CD14-positive monocyte (primary cell): ENCODE results near the gene FSD2. TPM values are rescaled to one million over a fixed set of nuclear protein-coding genes. Genes with fewer than 3 reads are reported as not detected.

Experiments
- DNase-seq, 3 donors: peaks; one replicate each; pipeline ENCODE4 v3.0.0-alpha.2; 2011 to 2022
- H2AFZ ChIP-seq: 2 replicates; pipeline ENCODE4 v1.6.0; 2012; ENCODE audit warnings: mild to moderate bottlenecking, low read depth, low read length, inconsistent platforms; ENCODE audit not compliant: insufficient read depth, poor library complexity, severe bottlenecking
- H3K27ac ChIP-seq, 2 donors: 1 replicate in 1 of 2; 2 replicates in 1 of 2; pipeline ENCODE4 v1.5.1; 2012 to 2013; ENCODE audit warnings: low read length in 2 of 2, control low read depth in 1 of 2, inconsistent platforms in 1 of 2, low read depth in 1 of 2, mild to moderate bottlenecking in 1 of 2
- H3K27me3 ChIP-seq, 2 donors: one replicate each; pipeline versions ENCODE4 v1.6.0 to v1.6.1; 2011 to 2013; ENCODE audit warnings: low read length in 2 of 2; ENCODE audit not compliant: control insufficient read depth in 2 of 2, insufficient read depth in 2 of 2
- H3K36me3 ChIP-seq, 2 donors: replicated peaks in 1 of 2; 1 replicate in 1 of 2; 2 replicates in 1 of 2; pipeline versions ENCODE4 v1.5.1 to v1.6.1; 2012 to 2013; ENCODE audit warnings: low read length in 2 of 2, control low read depth in 1 of 2, inconsistent platforms in 1 of 2, mild to moderate bottlenecking in 1 of 2; ENCODE audit not compliant: insufficient read depth in 2 of 2, control insufficient read depth in 1 of 2
- H3K4me1 ChIP-seq, 2 donors: 1 replicate in 1 of 2; 2 replicates in 1 of 2; pipeline versions ENCODE4 v1.5.1 to v1.6.1; 2012 to 2013; ENCODE audit warnings: low read length in 2 of 2, control low read depth in 1 of 2, inconsistent platforms in 1 of 2, mild to moderate bottlenecking in 1 of 2, moderate library complexity in 1 of 2; ENCODE audit not compliant: insufficient read depth in 2 of 2, control insufficient read depth in 1 of 2
- H3K4me2 ChIP-seq: replicated peaks from 2 replicates; pipeline ENCODE3; 2012; ENCODE audit warnings: low read length, moderate library complexity, mild to moderate bottlenecking; ENCODE audit not compliant: poor library complexity, severe bottlenecking; ENCODE audit errors: extremely low read depth
- H3K4me3 ChIP-seq, 3 experiments: fragments of 200-600 bp in 1 of 3; sonication (generic) in 1 of 3; replicated peaks in 1 of 3; 1 replicate in 2 of 3; 2 replicates in 1 of 3; pipeline ENCODE4 v1.5.1; 2011 to 2013; ENCODE audit warnings: low read length in 3 of 3, mild to moderate bottlenecking in 3 of 3, control low read depth in 2 of 3, low read depth in 2 of 3, inconsistent platforms in 1 of 3, moderate library complexity in 1 of 3
- H3K79me2 ChIP-seq: 2 replicates; pipeline ENCODE4 v1.6.0; 2012; ENCODE audit warnings: mild to moderate bottlenecking, control low read depth, inconsistent platforms, low read length, moderate library complexity; ENCODE audit not compliant: insufficient read depth
- H3K9ac ChIP-seq: 2 replicates; pipeline ENCODE4 v1.6.0; 2017; ENCODE audit warnings: low read length, mild to moderate bottlenecking; ENCODE audit not compliant: insufficient read depth, poor library complexity, severe bottlenecking
- H3K9me3 ChIP-seq, 2 donors: replicated peaks in 1 of 2; 1 replicate in 1 of 2; 2 replicates in 1 of 2; pipeline versions ENCODE4 v1.5.1 to v1.6.1; 2012 to 2013; ENCODE audit warnings: low read length in 2 of 2, control low read depth in 1 of 2; ENCODE audit not compliant: control insufficient read depth in 1 of 2, insufficient read depth in 1 of 2
- H4K20me1 ChIP-seq: 2 replicates; pipeline ENCODE4 v1.6.0; 2012; ENCODE audit warnings: mild to moderate bottlenecking, low read length, control low read depth, moderate library complexity; ENCODE audit not compliant: insufficient read depth
- H3K27ac Mint-ChIP-seq, 7 donors: one replicate each; pipeline ENCODE4 v1.8.0; 2020; ENCODE audit warnings: mild to moderate bottlenecking in 7 of 7, mixed read lengths in 7 of 7, moderate library complexity in 6 of 7, inconsistent platforms in 2 of 7
- H3K27me3 Mint-ChIP-seq, 3 donors: one replicate each; pipeline ENCODE4 v1.8.0; 2021 to 2022; ENCODE audit warnings: low read depth in 3 of 3, mild to moderate bottlenecking in 3 of 3, mixed read lengths in 3 of 3, moderate library complexity in 3 of 3, inconsistent platforms in 1 of 3
- H3K36me3 Mint-ChIP-seq, 2 donors: one replicate each; pipeline ENCODE4 v1.8.0; 2020; ENCODE audit warnings: mixed read lengths in 2 of 2, inconsistent platforms in 1 of 2, mild to moderate bottlenecking in 1 of 2
- H3K4me1 Mint-ChIP-seq: one replicate; pipeline ENCODE4 v1.8.0; 2020; ENCODE audit warnings: mild to moderate bottlenecking, mixed read lengths
- H3K4me3 Mint-ChIP-seq, 2 donors: one replicate each; pipeline ENCODE4 v1.8.0; 2020; ENCODE audit warnings: mild to moderate bottlenecking in 2 of 2, mixed read lengths in 2 of 2, moderate library complexity in 1 of 2
- H3K9me3 Mint-ChIP-seq, 7 donors: one replicate each; pipeline ENCODE4 v1.8.0; 2020 to 2022; ENCODE audit warnings: mixed read lengths in 7 of 7, mild to moderate bottlenecking in 6 of 7, moderate library complexity in 6 of 7, inconsistent platforms in 2 of 7
- WGBS: methylation state at CpG from one replicate; pipeline ENCODE4 v1.1.5; 2013; ENCODE audit warnings: missing lambda C conversion rate; ENCODE audit not compliant: insufficient coverage; 5-methylcytosine and 5-hydroxymethylcytosine counted together
- intact Hi-C, 2 donors: fragments of 100-400 bp; cut with micrococcal nuclease; formaldehyde crosslinking; loops; one replicate each; pipeline versions ENCODE4 v1.15.0 to v1.15.1; 2023
- polyA plus RNA-seq, 3 donors: library from polyadenylated mRNA; depleted of rRNA in 1 of 3; unstranded in 2 of 3; stranded (reverse) in 1 of 3; fragments of 300-500 nt in 2 of 3; fragments of >200 nt in 1 of 3; fragmentation: Illumina TruSeq in 2 of 3; gene quantifications; 1 replicate in 2 of 3; 2 replicates in 1 of 3; pipeline ENCODE4 v1.2.3, GENCODE V29; 2012 to 2021
- TF ChIP-seq, protein P1 (sequence below): fragments of 200-600 bp; IDR thresholded peaks from one replicate; pipeline ENCODE4 v1.8.0; 2022; ENCODE audit warnings: antibody characterized with exemption, mild to moderate bottlenecking

FSD2 gene
- polyA plus RNA-seq, 3 donors = 0.09 TPM; not detected in 2

DNA sequence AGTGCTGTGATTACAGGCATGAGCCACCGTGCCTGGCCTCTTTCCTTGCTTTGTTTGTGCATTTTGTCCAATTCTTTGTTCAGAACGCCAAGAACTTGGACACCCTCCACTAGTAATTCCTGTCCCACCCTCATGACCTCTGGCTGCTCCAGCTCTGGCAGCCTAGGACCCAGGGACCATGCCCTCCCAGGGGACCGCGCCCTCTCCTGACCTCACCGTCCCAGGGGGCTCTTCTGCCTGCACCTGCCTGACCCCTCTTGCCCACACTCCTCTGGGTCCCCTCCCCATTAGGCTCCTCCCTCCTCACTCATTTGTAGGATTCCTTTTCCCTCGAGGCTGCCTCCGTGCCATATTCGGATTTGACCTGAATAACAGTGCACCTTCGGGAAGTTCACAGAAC lies 41.1 kb downstream of the FSD2 start:
- Histone ChIP-seq H3K9ac (no peak overlapping the region), H3K36me3 (peaks cover 11 to 59% of the 10 kb centered on the region in 2 donors), H3K79me2 (no peaks in the 10 kb centered on the region), H3K27me3 (no peaks in the 10 kb centered on the region), H3K9me3 (no peaks in the 10 kb centered on the region), H3K27ac (no peak overlapping the region), H3K4me1 (no peaks in the 10 kb centered on the region), H3K4me2 (no peak overlapping the region), H2AFZ (no peak overlapping the region), H3K4me3 (no peak overlapping the region), H4K20me1 (no peaks in the 10 kb centered on the region)
- intact Hi-C loops = no loop called here
- Mint-ChIP-seq H3K27ac (no peak overlapping the region), H3K4me3 (no peak overlapping the region), H3K9me3 (peaks cover 0 to 3% (median 0%) of the 10 kb centered on the region in 7 donors), H3K4me1 (no peaks in the 10 kb centered on the region), H3K36me3 (peaks cover 38 to 58% of the 10 kb centered on the region in 2 donors), H3K27me3 (peaks cover 0 to 3% (median 0%) of the 10 kb centered on the region in 3 donors)
- DNase-seq = no peak
- 89% methylated on average over 9 of the region's 9 CpGs for WGBS
- TF ChIP-seq, protein P1, sequence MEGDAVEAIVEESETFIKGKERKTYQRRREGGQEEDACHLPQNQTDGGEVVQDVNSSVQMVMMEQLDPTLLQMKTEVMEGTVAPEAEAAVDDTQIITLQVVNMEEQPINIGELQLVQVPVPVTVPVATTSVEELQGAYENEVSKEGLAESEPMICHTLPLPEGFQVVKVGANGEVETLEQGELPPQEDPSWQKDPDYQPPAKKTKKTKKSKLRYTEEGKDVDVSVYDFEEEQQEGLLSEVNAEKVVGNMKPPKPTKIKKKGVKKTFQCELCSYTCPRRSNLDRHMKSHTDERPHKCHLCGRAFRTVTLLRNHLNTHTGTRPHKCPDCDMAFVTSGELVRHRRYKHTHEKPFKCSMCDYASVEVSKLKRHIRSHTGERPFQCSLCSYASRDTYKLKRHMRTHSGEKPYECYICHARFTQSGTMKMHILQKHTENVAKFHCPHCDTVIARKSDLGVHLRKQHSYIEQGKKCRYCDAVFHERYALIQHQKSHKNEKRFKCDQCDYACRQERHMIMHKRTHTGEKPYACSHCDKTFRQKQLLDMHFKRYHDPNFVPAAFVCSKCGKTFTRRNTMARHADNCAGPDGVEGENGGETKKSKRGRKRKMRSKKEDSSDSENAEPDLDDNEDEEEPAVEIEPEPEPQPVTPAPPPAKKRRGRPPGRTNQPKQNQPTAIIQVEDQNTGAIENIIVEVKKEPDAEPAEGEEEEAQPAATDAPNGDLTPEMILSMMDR = no peak

DNA sequence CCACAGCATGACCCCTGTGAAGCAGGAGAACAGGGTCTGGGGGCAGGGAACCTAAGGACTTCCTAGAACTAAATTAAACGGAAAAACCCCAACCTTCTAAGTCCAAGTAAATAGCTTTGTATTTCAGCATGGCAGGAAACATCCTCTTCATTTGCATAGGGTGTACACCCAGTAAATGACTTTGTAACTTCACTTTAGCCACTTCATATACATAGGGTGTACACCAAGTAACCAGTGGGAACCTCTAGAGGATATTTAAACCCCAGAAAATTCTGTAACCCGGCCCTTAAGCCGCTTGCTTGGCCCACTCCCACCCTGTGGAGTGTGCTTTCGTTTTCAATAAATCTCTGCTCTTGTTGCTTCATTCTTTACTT lies 41.8 kb downstream of the FSD2 start:
- Mint-ChIP-seq H3K27me3 (peaks cover 0 to 1% (median 0%) of the 10 kb centered on the region in 3 donors), H3K36me3 (peaks cover 39 to 61% of the 10 kb centered on the region in 2 donors), H3K9me3 (peaks cover 0 to 3% (median 0%) of the 10 kb centered on the region in 7 donors), H3K4me3 (no peak overlapping the region), H3K27ac (peak overlapping the region in 1 of 7 donors; percentile 31), H3K4me1 (no peaks in the 10 kb centered on the region)
- DNase-seq = no peak
- Histone ChIP-seq H3K4me3 (no peak overlapping the region), H4K20me1 (peaks cover 2% of the 10 kb centered on the region), H3K9ac (no peak overlapping the region), H3K9me3 (no peaks in the 10 kb centered on the region), H3K27ac (no peak overlapping the region), H3K79me2 (no peaks in the 10 kb centered on the region), H2AFZ (no peak overlapping the region), H3K27me3 (no peaks in the 10 kb centered on the region), H3K4me1 (no peaks in the 10 kb centered on the region), H3K4me2 (no peak overlapping the region), H3K36me3 (peaks cover 14 to 65% of the 10 kb centered on the region in 2 donors)
- no CpG with 5 or more reads among the region's 4 CpGs for WGBS
- intact Hi-C loops = no loop called here
- TF ChIP-seq, protein P1 = no peak
